WI38 (cell line): ENCODE data around the gene CEP57L1.

ENCODE experiments used
- H3K4me3 ChIP-seq: 2 replicates; pipeline ENCODE4 v1.5.1; 2011; ENCODE audit warnings: low read depth, mild to moderate bottlenecking, control low read depth, low read length
- CTCF ChIP-seq: IDR thresholded peaks from 2 replicates; pipeline ENCODE4 v1.5.1; 2012; ENCODE audit warnings: low read depth, mild to moderate bottlenecking, control low read depth, low read length

The CEP57L1 gene

GRCh38 chr6:109095036-109095834, at the start of gene CEP57L1:
TSS of gene CEP57L1 (plus strand) at chr6:109095507. CDS start at chr6:109145222, 49,715 bp downstream.
- no peak for TF ChIP-seq CTCF
- H3K4me3 ChIP-seq, result peak within 1 kb of the TSS; percentile 82

GRCh38 chr6:109048176-109048575, 47.1 kb upstream of the CEP57L1 start:
- no peak for TF ChIP-seq CTCF
- no peak overlapping the region for H3K4me3 ChIP-seq

- no peak overlapping the region for H3K4me3 ChIP-seq
- TF ChIP-seq CTCF, result no peak
Observed at GRCh38 chr6:109048670-109049415, 46.5 kb upstream of the CEP57L1 start.

- no peak for TF ChIP-seq CTCF
- H3K4me3 ChIP-seq, result no peak overlapping the region
Observed at GRCh38 chr6:109050012-109050411, 45.3 kb upstream of the CEP57L1 start.

GRCh38 chr6:109050447-109051102, 44.7 kb upstream of the CEP57L1 start:
- TF ChIP-seq CTCF, result no peak

GRCh38 chr6:109051301-109052017, 43.8 kb upstream of the CEP57L1 start:
- TF ChIP-seq CTCF, result no peak
- H3K4me3 ChIP-seq, result no peak overlapping the region

More at GRCh38 chr6:109050447-109051102, 44.7 kb upstream of the CEP57L1 start:
- H3K4me3 ChIP-seq, result no peak overlapping the region
